ENCODE measurements around the gene ACVRL1.

DNA sequence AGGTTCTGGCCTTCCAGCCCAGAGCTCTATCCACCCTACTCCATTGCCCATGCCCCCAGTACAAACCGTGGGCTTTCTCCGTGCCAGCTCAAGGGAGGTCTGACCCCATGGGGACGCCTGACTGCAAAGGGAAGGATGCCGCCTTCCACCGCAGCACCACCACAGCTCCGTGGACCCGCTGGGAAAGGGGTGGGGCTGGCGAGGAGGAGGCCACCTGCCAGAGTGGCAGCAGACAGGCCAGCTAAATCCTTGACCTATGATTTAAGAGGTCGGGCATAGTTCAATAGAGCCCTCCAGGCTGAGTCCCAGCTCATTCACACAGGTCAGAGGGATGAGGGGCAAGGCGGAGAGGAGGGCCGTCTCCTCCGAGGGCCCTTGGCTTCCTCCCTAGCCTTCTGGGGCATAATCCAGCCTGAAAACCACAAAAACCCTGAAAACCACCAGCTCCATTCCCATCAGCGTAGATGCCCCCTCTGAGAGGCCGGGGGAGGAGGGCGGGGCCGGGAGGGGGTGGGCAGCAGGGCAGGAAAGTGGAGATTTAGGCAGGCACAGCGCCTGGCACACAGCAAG is 43.9 kb upstream of the ACVRL1 start:
- TF ChIP-seq, protein P1, sequence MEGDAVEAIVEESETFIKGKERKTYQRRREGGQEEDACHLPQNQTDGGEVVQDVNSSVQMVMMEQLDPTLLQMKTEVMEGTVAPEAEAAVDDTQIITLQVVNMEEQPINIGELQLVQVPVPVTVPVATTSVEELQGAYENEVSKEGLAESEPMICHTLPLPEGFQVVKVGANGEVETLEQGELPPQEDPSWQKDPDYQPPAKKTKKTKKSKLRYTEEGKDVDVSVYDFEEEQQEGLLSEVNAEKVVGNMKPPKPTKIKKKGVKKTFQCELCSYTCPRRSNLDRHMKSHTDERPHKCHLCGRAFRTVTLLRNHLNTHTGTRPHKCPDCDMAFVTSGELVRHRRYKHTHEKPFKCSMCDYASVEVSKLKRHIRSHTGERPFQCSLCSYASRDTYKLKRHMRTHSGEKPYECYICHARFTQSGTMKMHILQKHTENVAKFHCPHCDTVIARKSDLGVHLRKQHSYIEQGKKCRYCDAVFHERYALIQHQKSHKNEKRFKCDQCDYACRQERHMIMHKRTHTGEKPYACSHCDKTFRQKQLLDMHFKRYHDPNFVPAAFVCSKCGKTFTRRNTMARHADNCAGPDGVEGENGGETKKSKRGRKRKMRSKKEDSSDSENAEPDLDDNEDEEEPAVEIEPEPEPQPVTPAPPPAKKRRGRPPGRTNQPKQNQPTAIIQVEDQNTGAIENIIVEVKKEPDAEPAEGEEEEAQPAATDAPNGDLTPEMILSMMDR (IDR thresholded peaks at IDR 0.05; ENCODE audit: low read depth, low read length, poor library complexity, severe bottlenecking), result no peak
- no peak for TF ChIP-seq EZH2phosphoT487 (IDR thresholded peaks at IDR 0.05; ENCODE audit: borderline replicate concordance, low read length)
